ENCODE data around the gene TOMM7. TPM values are rescaled to one million over a fixed set of nuclear protein-coding genes. Genes with fewer than 3 reads are reported as not detected.
"Not testable (repeated sequence)": the region's sequence is repeated elsewhere in the genome, so short reads cannot be mapped to it uniquely, and the experiment has no call there.

The TOMM7 gene
- total RNA-seq, 2 experiments from 2014 or later = 188 to 288 TPM

- H3K4me3 Mint-ChIP-seq = no peak overlapping the region
- no peak overlapping the region for H3K27ac Mint-ChIP-seq
- no peak for DNase-seq
- peaks cover 53% of the 10 kb centered on the region for H3K36me3 Mint-ChIP-seq (ENCODE audit: low read depth)
- H3K4me1 Mint-ChIP-seq = peaks cover 41% of the 10 kb centered on the region
- CTCF ChIA-PET = interaction anchor here (0.6 to 1.4 kb wide), 5 partner anchors 11 to 33 kb away, joined by 3 to 5 read pairs (median 3); no protein-coding TSS in a partner anchor
- POLR2A ChIA-PET = no interaction called here
- no peaks in the 10 kb centered on the region for H3K27me3 Mint-ChIP-seq
- H3K9me3 Mint-ChIP-seq = no peaks in the 10 kb centered on the region
Observed at GRCh38 chr7:22860337-22860736, 37.7 kb upstream of the TOMM7 start.

- Mint-ChIP-seq H3K4me1 (peaks cover 44% of the 10 kb centered on the region), H3K9me3 (no peaks in the 10 kb centered on the region), H3K27ac (no peak overlapping the region), H3K27me3 (no peaks in the 10 kb centered on the region), H3K4me3 (no peak overlapping the region), H3K36me3 (ENCODE audit: low read depth) (peaks cover 51% of the 10 kb centered on the region)
- DNase-seq = no peak
- CTCF ChIA-PET = interaction anchor here (0.6 to 1.3 kb wide), 4 partner anchors 11 to 33 kb away, joined by 3 to 4 read pairs (median 3); no protein-coding TSS in a partner anchor
- POLR2A ChIA-PET = no interaction called here
Observed at GRCh38 chr7:22859641-22860290, 37.1 kb upstream of the TOMM7 start.

- POLR2A ChIA-PET = no interaction called here
Observed at GRCh38 chr7:22858640-22859561, 36.3 kb upstream of the TOMM7 start.

GRCh38 chr7:22858274-22858639 is 35.6 kb upstream of the TOMM7 start:
- H3K27me3 Mint-ChIP-seq = no peaks in the 10 kb centered on the region
- H3K27ac Mint-ChIP-seq = no peak overlapping the region
- POLR2A ChIA-PET = no interaction called here
- no peak overlapping the region for H3K4me3 Mint-ChIP-seq
- peaks cover 44% of the 10 kb centered on the region for H3K36me3 Mint-ChIP-seq (ENCODE audit: low read depth)
- H3K4me1 Mint-ChIP-seq = peaks cover 47% of the 10 kb centered on the region
- DNase-seq = no peak
- no peaks in the 10 kb centered on the region for H3K9me3 Mint-ChIP-seq
- CTCF ChIA-PET = interaction anchor here (0.7 kb wide), 1 partner anchor 13 kb away, joined by 3 read pairs; no protein-coding TSS in a partner anchor

More at GRCh38 chr7:22858640-22859561, 36.3 kb upstream of the TOMM7 start:
- no peaks in the 10 kb centered on the region for H3K9me3 Mint-ChIP-seq
- H3K27me3 Mint-ChIP-seq = no peaks in the 10 kb centered on the region
- H3K36me3 Mint-ChIP-seq (ENCODE audit: low read depth) = peaks cover 44% of the 10 kb centered on the region
- CTCF ChIA-PET = no interaction called here
- H3K4me3 Mint-ChIP-seq = no peak overlapping the region
- no peak for DNase-seq
- H3K27ac Mint-ChIP-seq = peak overlapping the region; percentile 15
- peaks cover 41% of the 10 kb centered on the region for H3K4me1 Mint-ChIP-seq

- peaks cover 38% of the 10 kb centered on the region for H3K36me3 Mint-ChIP-seq (ENCODE audit: low read depth)
- CTCF ChIA-PET = interaction anchor here (0.6 to 2.8 kb wide), 7 partner anchors 11 to 1495 kb away, joined by 3 to 7 read pairs (median 4); no protein-coding TSS in a partner anchor
- no peak for DNase-seq
- H3K9me3 Mint-ChIP-seq = no peaks in the 10 kb centered on the region
- H3K4me3 Mint-ChIP-seq = peak overlapping the region; percentile 54
- POLR2A ChIA-PET = interaction anchor here (0.7 kb wide), 1 partner anchor 14 kb away, joined by 4 read pairs; no protein-coding TSS in a partner anchor
- H3K27ac Mint-ChIP-seq = peak overlapping the region; percentile 46
- peaks cover 48% of the 10 kb centered on the region for H3K4me1 Mint-ChIP-seq
- H3K27me3 Mint-ChIP-seq = no peaks in the 10 kb centered on the region
Observed at GRCh38 chr7:22856416-22856815, 33.8 kb upstream of the TOMM7 start.

- POLR2A ChIA-PET = interaction anchor here (0.6 kb wide), 1 partner anchor 34 kb away, joined by 4 read pairs; no protein-coding TSS in a partner anchor
- DNase-seq = no peak
- peak overlapping the region; percentile 96 for H3K4me3 Mint-ChIP-seq
- no peaks in the 10 kb centered on the region for H3K9me3 Mint-ChIP-seq
- peaks cover 44% of the 10 kb centered on the region for H3K4me1 Mint-ChIP-seq
- CTCF ChIA-PET = interaction anchor here (1.3 to 2.8 kb wide), 4 partner anchors 10 to 200 kb away, joined by 5 to 7 read pairs (median 6); no protein-coding TSS in a partner anchor
- no peaks in the 10 kb centered on the region for H3K27me3 Mint-ChIP-seq
- H3K27ac Mint-ChIP-seq = peak overlapping the region; percentile 96
- H3K36me3 Mint-ChIP-seq (ENCODE audit: low read depth) = peaks cover 29% of the 10 kb centered on the region
Observed at GRCh38 chr7:22855049-22855392, 32.4 kb upstream of the TOMM7 start.

GRCh38 chr7:22854158-22855048 is 31.8 kb upstream of the TOMM7 start:
- H3K27ac Mint-ChIP-seq = peak overlapping the region; percentile 96
- peaks cover 39% of the 10 kb centered on the region for H3K4me1 Mint-ChIP-seq
- H3K27me3 Mint-ChIP-seq = no peaks in the 10 kb centered on the region
- no peaks in the 10 kb centered on the region for H3K9me3 Mint-ChIP-seq
- peak overlapping the region; percentile 96 for H3K4me3 Mint-ChIP-seq
- ChIA-PET POLR2A (no interaction called here), CTCF (interaction anchor here (1.5 to 2.8 kb wide), 4 partner anchors 9 to 156 kb away, joined by 3 to 7 read pairs (median 6); no protein-coding TSS in a partner anchor)
- DNase-seq = peak; percentile 81
- peaks cover 24% of the 10 kb centered on the region for H3K36me3 Mint-ChIP-seq (ENCODE audit: low read depth)

- H3K36me3 Mint-ChIP-seq (ENCODE audit: low read depth) = peaks cover 19% of the 10 kb centered on the region
- H3K27ac Mint-ChIP-seq = peak overlapping the region; percentile 95
- peaks cover 32% of the 10 kb centered on the region for H3K4me1 Mint-ChIP-seq
- ChIA-PET POLR2A (no interaction called here), CTCF (interaction anchor here (0.8 to 1.7 kb wide), 3 partner anchors 16 to 156 kb away, joined by 3 to 5 read pairs (median 3); no protein-coding TSS in a partner anchor)
- peak overlapping the region; percentile 88 for H3K4me3 Mint-ChIP-seq
- no peaks in the 10 kb centered on the region for H3K27me3 Mint-ChIP-seq
- DNase-seq = peak; percentile 74
- H3K9me3 Mint-ChIP-seq = no peaks in the 10 kb centered on the region
Observed at GRCh38 chr7:22853674-22854157, 31.1 kb upstream of the TOMM7 start.

- Mint-ChIP-seq H3K36me3 (ENCODE audit: low read depth) (peaks cover 13% of the 10 kb centered on the region), H3K9me3 (no peaks in the 10 kb centered on the region), H3K4me1 (peaks cover 26% of the 10 kb centered on the region), H3K27ac (no peak overlapping the region), H3K4me3 (peak overlapping the region; percentile 88), H3K27me3 (no peaks in the 10 kb centered on the region)
- DNase-seq = no peak
- POLR2A ChIA-PET = no interaction called here
- CTCF ChIA-PET = interaction anchor here (0.6 to 1.7 kb wide), 4 partner anchors 17 to 157 kb away, joined by 3 to 5 read pairs (median 3); no protein-coding TSS in a partner anchor
Observed at GRCh38 chr7:22853138-22853537, 30.5 kb upstream of the TOMM7 start.

GRCh38 chr7:22851145-22851544 is 28.5 kb upstream of the TOMM7 start:
- H3K9me3 Mint-ChIP-seq = no peaks in the 10 kb centered on the region
- peaks cover 3% of the 10 kb centered on the region for H3K36me3 Mint-ChIP-seq (ENCODE audit: low read depth)
- CTCF ChIA-PET = interaction anchor here (1.2 to 3.2 kb wide), 2 partner anchors 16 to 204 kb away, joined by 3 to 10 read pairs; no protein-coding TSS in a partner anchor
- H3K4me1 Mint-ChIP-seq = peaks cover 17% of the 10 kb centered on the region
- DNase-seq = no peak
- no peak overlapping the region for H3K27ac Mint-ChIP-seq
- no peaks in the 10 kb centered on the region for H3K27me3 Mint-ChIP-seq
- POLR2A ChIA-PET = no interaction called here
- no peak overlapping the region for H3K4me3 Mint-ChIP-seq

- CTCF ChIA-PET = interaction anchor here (0.6 to 3.2 kb wide), 6 partner anchors 17 to 205 kb away, joined by 3 to 10 read pairs (median 4); no protein-coding TSS in a partner anchor
- H3K27me3 Mint-ChIP-seq; H3K9me3 Mint-ChIP-seq; POLR2A ChIA-PET; H3K4me3 Mint-ChIP-seq; H3K27ac Mint-ChIP-seq; H3K36me3 Mint-ChIP-seq (ENCODE audit: low read depth); DNase-seq: not testable (repeated sequence)
- peaks cover 11% of the 10 kb centered on the region for H3K4me1 Mint-ChIP-seq
Observed at GRCh38 chr7:22850394-22850793, 27.7 kb upstream of the TOMM7 start.

- ChIA-PET POLR2A (no interaction called here), CTCF (interaction anchor here (0.6 to 3.2 kb wide), 5 partner anchors 9 to 206 kb away, joined by 3 to 10 read pairs (median 4); no protein-coding TSS in a partner anchor)
- peaks cover 7% of the 10 kb centered on the region for H3K4me1 Mint-ChIP-seq
- H3K27me3 Mint-ChIP-seq = no peaks in the 10 kb centered on the region
- no peaks in the 10 kb centered on the region for H3K36me3 Mint-ChIP-seq (ENCODE audit: low read depth)
- H3K4me3 Mint-ChIP-seq = no peak overlapping the region
- no peaks in the 10 kb centered on the region for H3K9me3 Mint-ChIP-seq
- no peak for DNase-seq
- no peak overlapping the region for H3K27ac Mint-ChIP-seq
Observed at GRCh38 chr7:22849662-22850061, 27.0 kb upstream of the TOMM7 start.

Data from activated CD4-positive, alpha-beta T cell treated with anti-CD3 and anti-CD28 coated beads, Interleukin-2, amount 10 ng/mL, durations not matched to agents 7 days and 5 days (primary cell).